ENCODE data around the gene SLC25A36. TPM values are rescaled to one million over a fixed set of nuclear protein-coding genes. Genes with fewer than 3 reads are reported as not detected.
"Not testable (repeated sequence)": the region's sequence is repeated elsewhere in the genome, so short reads cannot be mapped to it uniquely, and the experiment has no call there.

SLC25A36 gene
- total RNA-seq, 2 donors from 2014 or later, result 50.8 to 57.2 TPM

GRCh38 chr3:140927279-140928069, 14.2 kb upstream of the SLC25A36 start:
- intact Hi-C loops (cut with DNase I), result no loop called here
- DNase-seq (ENCODE audit: low spot score), result no peak

DNA sequence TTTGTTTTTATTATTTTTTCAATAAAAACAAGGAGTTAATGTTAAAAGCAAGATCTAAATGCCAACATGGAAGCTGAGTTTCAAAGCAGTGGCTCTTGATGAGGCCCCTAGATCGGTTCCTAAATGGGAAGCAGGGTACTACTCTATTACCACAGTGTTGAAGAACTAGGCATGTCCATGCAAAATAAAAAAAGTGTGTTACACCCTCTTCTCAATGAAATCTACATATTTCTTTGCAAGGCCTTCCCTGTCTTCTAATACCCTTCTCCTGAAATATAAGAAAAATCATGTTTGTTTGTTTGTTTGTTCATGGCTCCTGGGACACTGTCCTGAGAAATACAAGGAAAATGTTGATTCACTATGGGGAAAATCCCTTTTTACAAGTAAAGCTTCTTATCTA, 12.2 kb upstream of the SLC25A36 start:
- DNase-seq (ENCODE audit: low spot score), result no peak
- intact Hi-C loops (cut with DNase I), result no loop called here

DNA sequence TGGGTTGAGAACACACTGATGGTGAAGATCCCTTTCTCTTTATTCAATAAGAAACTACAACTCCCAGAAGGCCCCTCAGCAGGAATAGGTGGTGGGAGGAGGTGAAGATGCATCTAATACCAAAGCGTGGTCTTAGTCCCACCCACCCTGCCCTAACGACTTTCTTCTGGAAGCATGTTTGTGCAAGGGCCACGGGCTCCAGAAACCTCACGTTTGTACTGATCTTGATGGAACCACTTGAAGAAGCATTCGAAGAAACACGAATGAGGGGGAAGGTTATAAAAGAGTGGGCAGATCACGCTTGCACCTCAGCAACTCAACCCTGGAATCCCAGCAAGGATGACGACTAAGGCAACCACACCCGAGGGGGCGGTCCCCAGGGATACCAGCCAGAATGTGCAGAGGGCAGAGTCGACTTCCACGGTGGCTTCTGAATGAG, 10.6 kb upstream of the SLC25A36 start:
- intact Hi-C loops (cut with DNase I), result no loop called here
- DNase-seq (ENCODE audit: low spot score), result no peak

DNA sequence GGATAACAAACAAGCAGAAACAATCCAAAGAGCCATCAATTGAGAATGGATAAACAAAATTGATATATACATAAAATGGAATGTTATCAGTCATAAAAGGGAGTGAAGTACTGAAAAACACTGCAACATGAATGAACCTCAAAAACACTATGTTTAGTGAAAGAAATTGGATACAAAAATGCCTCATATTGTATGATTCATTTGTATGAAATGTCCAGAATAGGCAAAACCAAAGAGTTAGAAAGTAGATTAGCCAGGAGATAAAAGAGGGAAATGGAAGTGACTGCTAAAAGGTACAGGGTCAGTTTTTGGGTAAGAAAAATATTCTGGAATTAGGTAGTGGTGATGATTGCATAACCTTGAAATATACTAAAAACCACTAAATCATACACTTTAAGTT, 9.8 kb upstream of the SLC25A36 start:
- intact Hi-C loops (cut with DNase I), result no loop called here
- no peak for DNase-seq (ENCODE audit: low spot score)

GRCh38 chr3:140933109-140933508, 8.5 kb upstream of the SLC25A36 start:
- intact Hi-C loops (cut with DNase I), result no loop called here
- DNase-seq (ENCODE audit: low spot score), result no peak

- intact Hi-C loops (cut with DNase I), result no loop called here
- DNase-seq (ENCODE audit: low spot score), result no peak
Observed at GRCh38 chr3:140933552-140933951, 8.1 kb upstream of the SLC25A36 start.

DNA sequence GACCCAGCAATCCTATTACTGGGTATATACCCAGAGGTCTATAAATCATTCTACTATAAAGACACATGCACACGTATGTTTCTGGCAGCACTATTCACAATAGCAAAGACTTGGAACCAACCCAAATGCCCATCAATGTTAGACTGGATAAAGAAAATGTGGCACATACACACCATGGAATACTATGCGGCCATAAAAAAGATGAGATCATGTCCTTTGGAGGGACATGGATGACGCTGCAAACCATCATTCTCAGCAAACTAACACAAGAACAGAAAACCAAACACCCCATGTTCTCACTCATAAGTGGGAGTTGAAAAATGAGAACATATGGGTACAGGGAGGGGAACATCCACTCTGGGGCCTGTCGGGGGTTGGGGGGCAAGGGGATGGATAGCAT, 2.3 kb upstream of the SLC25A36 start:
- intact Hi-C loops (cut with DNase I), result not testable (repeated sequence)

DNA sequence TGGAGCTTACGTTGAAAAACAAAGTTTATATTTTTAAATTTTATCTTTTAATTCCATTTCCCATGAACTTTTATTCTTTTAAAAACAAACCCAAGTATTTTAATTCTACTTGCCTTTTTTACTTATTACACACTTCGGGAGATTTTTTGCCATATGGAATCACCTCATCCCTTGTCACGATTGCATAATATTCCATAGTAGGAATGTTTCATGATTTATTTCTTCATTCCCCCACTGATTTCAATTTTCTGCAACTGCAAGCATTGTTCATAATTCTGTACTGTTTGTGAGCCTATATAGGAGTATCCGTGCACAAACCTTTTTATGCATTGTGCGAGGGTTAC, 574 bp upstream of the SLC25A36 start:
- DNase-seq (ENCODE audit: low spot score), result no peak
- intact Hi-C loops (cut with DNase I), result no loop called here

More for the DNA sequence above, 2.3 kb upstream of the SLC25A36 start:
- not testable (repeated sequence) for DNase-seq (ENCODE audit: low spot score)

DNA sequence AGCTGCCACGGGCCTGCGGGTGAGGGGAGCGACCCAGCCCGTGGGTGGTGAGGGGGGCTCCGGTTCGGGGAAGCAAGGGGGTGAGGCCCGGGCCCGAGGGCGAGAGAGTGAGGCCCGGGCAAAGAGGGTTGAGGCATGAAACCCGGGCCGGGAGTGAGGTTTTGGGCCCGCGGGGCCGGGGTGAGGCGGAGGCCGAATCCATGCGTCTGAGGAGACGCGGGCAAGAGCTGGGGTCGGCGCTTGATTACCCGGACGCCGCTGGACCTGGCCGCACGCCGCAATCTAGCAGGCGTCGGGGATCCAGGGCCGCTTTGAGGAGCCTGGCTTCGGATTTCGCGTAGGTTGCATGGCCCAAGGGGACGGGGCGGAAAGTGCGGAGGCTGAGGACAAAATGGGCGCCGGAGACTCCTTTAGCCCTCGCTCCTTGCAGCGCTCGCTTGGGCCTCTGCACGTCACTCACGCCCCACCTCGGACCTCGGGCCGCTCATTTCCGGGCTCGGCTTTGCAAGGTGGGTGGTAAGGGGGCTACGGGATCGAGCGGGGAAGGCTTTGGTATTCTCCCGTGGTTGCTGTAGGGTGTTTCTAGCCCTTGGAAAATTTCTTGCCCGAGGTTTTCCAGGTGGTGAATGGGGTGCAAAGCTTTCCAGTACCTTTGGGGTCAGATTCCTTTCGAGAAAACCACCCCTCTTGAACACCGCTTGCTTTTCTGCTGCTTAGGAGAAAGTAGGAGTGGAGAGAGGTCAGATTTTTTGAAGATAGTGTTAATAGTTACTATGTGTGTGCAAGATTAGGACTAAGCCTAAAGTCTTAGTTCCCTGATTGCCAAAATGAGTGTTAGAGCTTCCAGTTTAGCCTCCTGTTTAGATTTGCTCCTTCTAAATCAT, 827 bp downstream of the SLC25A36 start:
- intact Hi-C loops (cut with DNase I), result no loop called here
- DNase-seq (ENCODE audit: low spot score), result peak; percentile 88

- intact Hi-C loops (cut with DNase I), result no loop called here
- no peak for DNase-seq (ENCODE audit: low spot score)
Observed at GRCh38 chr3:140943781-140944552, 2.3 kb downstream of the SLC25A36 start.

- intact Hi-C loops (cut with DNase I), result no loop called here
- no peak for DNase-seq (ENCODE audit: low spot score)
Observed at GRCh38 chr3:140948460-140949249, 7.0 kb downstream of the SLC25A36 start.

GRCh38 chr3:140950144-140950543, 8.5 kb downstream of the SLC25A36 start:
- intact Hi-C loops (cut with DNase I), result no loop called here
- DNase-seq (ENCODE audit: low spot score), result no peak

DNA sequence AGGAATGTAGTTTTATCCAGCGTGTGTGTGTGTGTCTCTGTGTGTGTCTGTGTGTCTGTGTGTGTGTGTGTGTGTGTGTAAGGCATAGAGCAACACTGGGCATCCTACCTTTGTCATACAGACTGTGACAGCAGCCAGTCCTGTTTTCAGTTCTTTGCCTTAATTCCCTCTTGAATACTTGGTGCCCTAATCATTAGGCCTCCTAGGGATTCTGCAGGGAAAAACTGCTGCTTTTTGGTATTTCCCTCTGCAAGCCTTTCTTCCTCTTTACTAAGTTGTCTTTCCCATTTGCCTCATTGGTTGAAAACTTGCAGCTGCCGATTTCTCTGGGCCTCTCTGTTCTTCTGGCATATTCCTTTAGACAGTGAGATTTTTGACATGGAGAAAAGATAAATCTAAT, 9.2 kb downstream of the SLC25A36 start:
- intact Hi-C loops (cut with DNase I), result no loop called here
- DNase-seq (ENCODE audit: low spot score), result no peak

DNA sequence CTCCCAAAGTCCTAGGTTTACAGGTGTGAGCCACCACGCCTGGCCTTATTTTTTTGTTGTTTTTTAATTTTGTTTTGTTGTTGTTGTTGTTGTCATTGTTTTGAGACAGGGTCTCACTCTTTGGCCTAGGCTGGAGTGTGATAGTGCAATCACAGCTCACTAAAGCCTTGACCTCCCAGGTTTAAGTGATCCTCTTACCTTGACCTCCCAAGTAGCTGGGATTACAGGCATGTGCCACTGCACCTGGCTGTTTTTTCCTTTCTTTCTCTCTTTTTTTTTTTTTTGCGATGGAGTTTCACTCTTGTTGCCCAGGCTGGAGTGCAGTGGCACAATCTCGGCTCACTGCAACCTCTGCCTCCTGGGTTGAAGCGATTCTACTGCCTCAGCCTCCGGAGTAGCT, 10.1 kb downstream of the SLC25A36 start:
- DNase-seq (ENCODE audit: low spot score); intact Hi-C loops (cut with DNase I): not testable (repeated sequence)

DNA sequence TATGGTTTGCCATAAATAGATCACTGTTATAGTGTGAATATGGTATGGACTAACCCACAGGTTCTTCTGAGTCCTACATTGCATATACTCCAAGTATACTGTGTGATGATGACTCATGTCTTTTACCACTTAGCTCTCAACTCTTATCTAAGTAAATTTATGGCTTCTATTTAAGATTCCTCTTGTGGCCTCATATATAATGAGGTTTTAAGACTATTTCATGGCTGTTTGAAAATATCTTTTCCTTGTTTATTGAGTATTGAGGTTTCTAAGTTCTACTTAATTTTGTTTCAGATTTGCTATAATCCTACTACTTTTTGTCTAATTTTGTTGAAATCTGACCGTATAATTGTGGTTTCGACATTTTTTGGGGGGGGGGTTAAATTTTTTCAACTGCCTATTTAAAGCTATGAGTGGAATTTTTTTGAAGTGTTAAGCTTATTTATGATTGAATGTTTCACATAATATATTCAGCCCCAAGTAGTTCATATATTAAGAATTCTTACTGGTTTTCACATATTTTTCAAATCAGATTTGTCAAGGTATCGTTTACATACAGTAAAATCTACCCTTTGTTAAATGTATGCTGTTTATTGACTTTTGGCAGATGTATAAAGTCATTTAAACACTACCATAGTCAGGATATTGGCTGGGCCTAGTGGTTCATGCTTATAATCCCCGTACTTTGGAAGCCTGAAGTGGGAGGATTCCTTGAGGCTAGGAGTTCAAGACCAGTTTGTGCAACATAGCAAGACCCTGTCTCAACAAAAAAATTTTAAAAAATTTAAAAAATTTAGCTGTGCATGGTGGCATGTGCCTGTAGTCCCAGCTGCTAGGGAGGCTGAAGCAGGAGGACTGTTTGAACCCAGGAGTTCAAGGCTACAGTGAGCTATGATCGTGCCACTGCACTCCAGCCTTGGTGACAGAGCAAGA, 11.7 kb downstream of the SLC25A36 start:
- DNase-seq (ENCODE audit: low spot score), result no peak
- intact Hi-C loops (cut with DNase I), result no loop called here

DNA sequence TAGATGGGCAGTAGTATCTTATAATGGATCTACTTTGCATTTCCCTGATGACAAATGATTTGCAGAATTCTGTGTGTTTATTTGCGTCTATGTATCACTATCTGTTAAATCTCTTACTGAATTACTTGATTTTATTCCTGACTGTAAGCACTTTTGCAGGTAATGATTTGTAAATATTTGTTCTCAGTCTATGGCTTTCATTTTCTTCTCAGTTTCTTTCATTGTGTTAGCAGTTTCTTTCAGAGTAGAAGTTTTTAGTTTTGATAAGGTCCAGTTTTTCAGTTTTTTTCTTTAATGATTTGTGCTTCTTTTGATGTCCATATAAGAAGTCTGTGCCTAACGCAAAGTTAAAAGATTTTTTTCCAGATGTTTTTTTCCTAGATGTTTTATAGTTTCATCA, 12.9 kb downstream of the SLC25A36 start:
- intact Hi-C loops (cut with DNase I), result no loop called here
- no peak for DNase-seq (ENCODE audit: low spot score)

- intact Hi-C loops (cut with DNase I), result no loop called here
- DNase-seq (ENCODE audit: low spot score), result no peak
Observed at GRCh38 chr3:140955645-140956044, 14.0 kb downstream of the SLC25A36 start.

All from posterior vena cava (tissue), 2 donors.